ENCODE data around the gene FBXW9.
A peak's percentile ranks its signal among the peaks of the same experiment; 100 is the strongest.

Gene FBXW9

GRCh38 chr19:12669270-12670158 is 26.9 kb downstream of the FBXW9 start (continued):
- TF ChIP-seq ZSCAN5A (tag by site-specific recombination; IDR thresholded peaks at IDR 0.05) (peak; percentile 80; the same call in 1 of the 2 replicates), ZNF449 (tag by site-specific recombination; IDR thresholded peaks at IDR 0.05) (peak; percentile 75; the same call in 1 of the 2 replicates), ZXDB (tag by site-specific recombination; IDR thresholded peaks at IDR 0.05) (peak; percentile 96), ZNF391 (tag by site-specific recombination; IDR thresholded peaks at IDR 0.05; ENCODE audit: borderline replicate concordance, low read depth) (peak; percentile 96), ZNF514 (tag by site-specific recombination; IDR thresholded peaks at IDR 0.05) (no peak), ZNF785 (tag by site-specific recombination; IDR thresholded peaks at IDR 0.05) (no peak), ZNF184 (tag by site-specific recombination; IDR thresholded peaks at IDR 0.05) (0 out of 2 replicates have a peak, but pooled peaks have one; percentile 71), CTCF (tag by site-specific recombination; IDR thresholded peaks at IDR 0.05) (peak; percentile 44; the same call in 1 of the 2 replicates), KLF17 (tag by site-specific recombination; IDR thresholded peaks at IDR 0.05) (peak; percentile 96), ZBTB11 (tag by site-specific recombination; conservative IDR thresholded peaks at IDR 0.05; ENCODE audit: low read depth) (peak; percentile 100), SP3 (tag by site-specific recombination; IDR thresholded peaks at IDR 0.05) (peak; percentile 82), ZNF600 (tag by site-specific recombination; IDR thresholded peaks at IDR 0.05) (peak; percentile 22; the same call in 1 of the 2 replicates), ZBTB8A (tag by site-specific recombination; IDR thresholded peaks at IDR 0.05) (peak; percentile 62), ZNF654 (tag by site-specific recombination; IDR thresholded peaks at IDR 0.05; ENCODE audit: low read depth) (peak; percentile 26; the same call in 1 of the 2 replicates), ZNF335 (tag by site-specific recombination; conservative IDR thresholded peaks at IDR 0.05) (peak; percentile 78), ZBTB44 (tag by site-specific recombination; IDR thresholded peaks at IDR 0.05) (peak; percentile 69; the same call in 1 of the 2 replicates), ZFHX2 (tag by site-specific recombination; conservative IDR thresholded peaks at IDR 0.05) (peak; percentile 93), ZEB2 (tag by site-specific recombination; IDR thresholded peaks at IDR 0.05) (peak; percentile 80), ZNF132 (tag by site-specific recombination; IDR thresholded peaks at IDR 0.05; ENCODE audit: borderline replicate concordance) (no peak), ZNF10 (tag by site-specific recombination; IDR thresholded peaks at IDR 0.05) (peak; percentile 10; the same call in 1 of the 2 replicates), EGR2 (tag by site-specific recombination; IDR thresholded peaks at IDR 0.05; ENCODE audit: low read depth) (peak; percentile 80), ZNF354C (tag by site-specific recombination; IDR thresholded peaks at IDR 0.05; ENCODE audit: borderline replicate concordance, low read depth) (no peak), ZNF645 (tag by site-specific recombination; IDR thresholded peaks at IDR 0.05) (0 out of 2 replicates have a peak, but pooled peaks have one; percentile 3), PRDM6 (tag by site-specific recombination; IDR thresholded peaks at IDR 0.05) (no peak)
